NCI-H2081 treated with DMSO at 0.1 percent for 48 hours (cell line): ENCODE data around the gene LHX3.

Experiments used
- DNase-seq: peaks from one replicate; lab custom pipeline; 2025; lab: John Stamatoyannopoulos, UW

LHX3 gene

GRCh38 chr9:136177224-136177623, 27.7 kb downstream of the LHX3 start:
- DNase-seq = no peak

GRCh38 chr9:136175616-136176197, 29.2 kb downstream of the LHX3 start:
- no peak for DNase-seq

- no peak for DNase-seq
Measured at GRCh38 chr9:136174779-136175615, 29.9 kb downstream of the LHX3 start.

GRCh38 chr9:136173648-136174290, 31.2 kb downstream of the LHX3 start:
- no peak for DNase-seq

GRCh38 chr9:136172412-136173079, 32.4 kb downstream of the LHX3 start:
- no peak for DNase-seq

GRCh38 chr9:136171801-136172411, 33.0 kb downstream of the LHX3 start:
- DNase-seq = no peak

- no peak for DNase-seq
Measured at GRCh38 chr9:136171009-136171800, 33.7 kb downstream of the LHX3 start.

- no peak for DNase-seq
Measured at GRCh38 chr9:136170006-136170901, 34.7 kb downstream of the LHX3 start.

GRCh38 chr9:136169495-136169894, 35.4 kb downstream of the LHX3 start:
- DNase-seq = no peak

GRCh38 chr9:136163248-136163850, 41.6 kb downstream of the LHX3 start:
- no peak for DNase-seq

GRCh38 chr9:136160995-136161610, 43.8 kb downstream of the LHX3 start:
- no peak for DNase-seq

GRCh38 chr9:136160381-136160841, 44.5 kb downstream of the LHX3 start:
- no peak for DNase-seq

- no peak for DNase-seq
Measured at GRCh38 chr9:136159851-136160250, 45.1 kb downstream of the LHX3 start.

GRCh38 chr9:136157477-136158265, 47.3 kb downstream of the LHX3 start:
- no peak for DNase-seq

GRCh38 chr9:136156209-136157120, 48.5 kb downstream of the LHX3 start:
- no peak for DNase-seq

GRCh38 chr9:136155576-136155975, 49.4 kb downstream of the LHX3 start:
- no peak for DNase-seq

GRCh38 chr9:136154943-136155342, 50.0 kb downstream of the LHX3 start:
- no peak for DNase-seq
